GM12801 (cell line): Measurements from ENCODE around the gene PTPRU.

Source experiments
- CTCF ChIP-seq: IDR thresholded peaks from one replicate; pipeline ENCODE4 v1.5.1; 2011; ENCODE audit warnings: control low read depth; ENCODE audit not compliant: insufficient read length; ENCODE audit errors: extremely low read depth

PTPRU gene

GRCh38 chr1:29255134-29255666 lies 18.9 kb downstream of the PTPRU start:
- no peak for TF ChIP-seq CTCF

- TF ChIP-seq CTCF = no peak
Measured at GRCh38 chr1:29256394-29256793, 20.1 kb downstream of the PTPRU start.

GRCh38 chr1:29256979-29257804 lies 20.9 kb downstream of the PTPRU start:
- no peak for TF ChIP-seq CTCF

GRCh38 chr1:29258189-29258975 lies 22.1 kb downstream of the PTPRU start:
- TF ChIP-seq CTCF = no peak

- TF ChIP-seq CTCF = no peak
Measured at GRCh38 chr1:29258976-29259801, 22.9 kb downstream of the PTPRU start.

GRCh38 chr1:29259802-29260441 lies 23.6 kb downstream of the PTPRU start:
- no peak for TF ChIP-seq CTCF
